Measurements from ENCODE around the gene RSPH10B.
"Not testable (repeated sequence)": the region's sequence is repeated elsewhere in the genome, so short reads cannot be mapped to it uniquely, and the experiment has no call there.

RSPH10B gene

DNA sequence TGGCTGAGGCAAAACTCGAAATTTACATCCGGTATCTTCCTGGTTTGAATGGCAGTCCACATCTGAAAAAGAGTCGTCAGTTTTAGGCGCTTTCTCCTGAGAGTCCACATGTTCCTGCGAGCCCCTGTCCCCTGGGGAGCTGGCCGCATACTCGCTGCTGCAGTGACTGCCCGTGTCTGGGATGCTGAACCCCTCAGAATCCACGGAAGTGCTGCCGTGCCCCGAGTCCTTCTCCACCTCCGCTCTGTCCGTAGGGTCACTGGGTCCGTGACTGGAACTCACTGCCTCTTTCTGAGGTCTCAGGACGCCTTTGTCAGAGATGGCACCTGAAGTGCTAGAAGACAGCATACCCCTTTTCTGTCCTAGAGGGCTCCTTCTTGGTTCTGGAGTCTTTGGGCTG is 16.6 kb upstream of the RSPH10B start:
- no CpG with 5 or more reads among the region's 15 CpGs for WGBS (ENCODE audit: extremely low coverage, insufficient coverage, low lambda C conversion rate)

DNA sequence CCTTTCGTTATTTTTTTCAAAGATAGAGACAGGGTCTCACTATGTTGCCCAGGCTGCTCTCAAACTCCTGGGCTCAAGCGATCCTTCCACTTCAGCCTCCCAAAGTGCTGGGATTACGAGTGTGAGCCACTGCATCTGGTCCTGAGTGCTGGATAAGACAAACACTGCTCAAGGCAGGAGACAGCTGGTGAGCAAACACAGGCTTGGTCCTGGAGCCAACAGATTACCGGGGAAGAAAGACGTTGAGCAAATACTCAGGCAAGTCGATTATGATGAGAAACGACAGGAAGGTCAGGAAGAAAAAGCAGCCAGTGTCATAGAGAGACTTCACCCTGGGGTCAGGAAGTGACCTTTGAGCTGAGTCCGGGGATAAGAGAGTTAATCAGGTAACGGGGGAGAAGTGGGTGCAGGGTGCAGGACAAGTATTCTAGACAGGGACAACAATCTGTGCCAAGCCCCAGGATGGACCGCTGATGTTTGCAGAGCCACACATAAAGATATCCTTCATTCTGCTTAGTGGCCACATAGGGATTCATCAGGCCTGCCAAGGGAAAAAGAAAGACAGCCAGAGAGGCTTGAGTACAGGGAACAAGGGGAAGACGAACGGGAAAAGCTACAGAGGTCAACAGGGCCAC is 9.3 kb upstream of the RSPH10B start:
- not testable (repeated sequence) for H3K4ac ChIP-seq (ENCODE audit: low read depth, low read length); DNase-seq; H2AK5ac ChIP-seq (ENCODE audit: low read length); H3K18ac ChIP-seq (ENCODE audit: low read length); H2BK5ac ChIP-seq (ENCODE audit: low read length); H2BK120ac ChIP-seq (ENCODE audit: low read depth, low read length); H3K36me3 ChIP-seq (ENCODE audit: control insufficient read depth, insufficient read depth, low read length); H3K56ac ChIP-seq (ENCODE audit: low read length); H3K4me1 ChIP-seq (ENCODE audit: control insufficient read depth, low read depth, low read length); H3K79me1 ChIP-seq (ENCODE audit: low read length); H3K4me3 ChIP-seq (ENCODE audit: low read length); H3K27ac ChIP-seq (ENCODE audit: low read depth, low read length); H3K9ac ChIP-seq (ENCODE audit: low read length); H4K5ac ChIP-seq (ENCODE audit: low read length); H2BK15ac ChIP-seq (replicated peaks; ENCODE audit: low read depth); H3K4me2 ChIP-seq (ENCODE audit: low read length); H4K8ac ChIP-seq (ENCODE audit: low read depth, low read length); H3K79me2 ChIP-seq (ENCODE audit: control insufficient read depth, insufficient read depth, low read length); H3K27me3 ChIP-seq (ENCODE audit: insufficient read depth, low read length, poor library complexity); H3K23ac ChIP-seq (ENCODE audit: low read length)
- WGBS (ENCODE audit: extremely low coverage, insufficient coverage, low lambda C conversion rate): no CpG with 5 or more reads among the region's 12 CpGs

More for the DNA sequence above, 16.6 kb upstream of the RSPH10B start:
- not testable (repeated sequence) for H3K9ac ChIP-seq (ENCODE audit: low read length); H2BK5ac ChIP-seq (ENCODE audit: low read length); H4K8ac ChIP-seq (ENCODE audit: low read depth, low read length); H3K4me1 ChIP-seq (ENCODE audit: control insufficient read depth, low read depth, low read length); H3K23ac ChIP-seq (ENCODE audit: low read length); H3K27ac ChIP-seq (ENCODE audit: low read depth, low read length); H3K18ac ChIP-seq (ENCODE audit: low read length); H3K79me1 ChIP-seq (ENCODE audit: low read length); H3K56ac ChIP-seq (ENCODE audit: low read length); H3K4me2 ChIP-seq (ENCODE audit: low read length); H4K5ac ChIP-seq (ENCODE audit: low read length); H2AK5ac ChIP-seq (ENCODE audit: low read length); H3K27me3 ChIP-seq (ENCODE audit: insufficient read depth, low read length, poor library complexity); H3K36me3 ChIP-seq (ENCODE audit: control insufficient read depth, insufficient read depth, low read length); H3K4me3 ChIP-seq (ENCODE audit: low read length); DNase-seq; H2BK15ac ChIP-seq (replicated peaks; ENCODE audit: low read depth); H2BK120ac ChIP-seq (ENCODE audit: low read depth, low read length); H3K79me2 ChIP-seq (ENCODE audit: control insufficient read depth, insufficient read depth, low read length); H3K4ac ChIP-seq (ENCODE audit: low read depth, low read length)

DNA sequence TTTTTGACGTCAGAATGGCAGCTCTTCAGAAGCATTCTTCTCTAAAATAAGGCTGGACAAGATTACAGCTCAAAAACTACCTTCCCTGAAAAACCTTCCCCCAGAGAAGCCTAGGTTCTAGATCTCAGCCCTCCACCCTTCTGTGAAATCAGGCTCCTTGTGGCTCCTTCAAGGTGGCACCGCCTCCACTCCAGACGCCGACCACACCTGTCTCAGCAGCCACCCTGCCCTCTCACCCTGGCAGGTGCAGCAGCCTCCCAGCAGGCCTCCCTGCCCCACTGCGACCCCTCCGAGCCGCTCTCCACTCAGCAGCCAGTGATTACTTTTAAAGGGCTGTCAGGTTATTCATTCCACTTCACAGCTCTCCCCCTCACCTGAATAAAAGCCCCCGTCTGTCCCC is 3.1 kb upstream of the RSPH10B start:
- not testable (repeated sequence) for H3K4ac ChIP-seq (ENCODE audit: low read depth, low read length); H3K4me1 ChIP-seq (ENCODE audit: control insufficient read depth, low read depth, low read length); H3K79me2 ChIP-seq (ENCODE audit: control insufficient read depth, insufficient read depth, low read length); DNase-seq; H2AK5ac ChIP-seq (ENCODE audit: low read length); H4K5ac ChIP-seq (ENCODE audit: low read length); H3K56ac ChIP-seq (ENCODE audit: low read length); H3K23ac ChIP-seq (ENCODE audit: low read length); H3K4me2 ChIP-seq (ENCODE audit: low read length); H2BK5ac ChIP-seq (ENCODE audit: low read length); H2BK15ac ChIP-seq (replicated peaks; ENCODE audit: low read depth); H3K79me1 ChIP-seq (ENCODE audit: low read length); H3K9ac ChIP-seq (ENCODE audit: low read length); H3K4me3 ChIP-seq (ENCODE audit: low read length); H3K27me3 ChIP-seq (ENCODE audit: insufficient read depth, low read length, poor library complexity); H4K8ac ChIP-seq (ENCODE audit: low read depth, low read length); H2BK120ac ChIP-seq (ENCODE audit: low read depth, low read length); H3K36me3 ChIP-seq (ENCODE audit: control insufficient read depth, insufficient read depth, low read length); H3K27ac ChIP-seq (ENCODE audit: low read depth, low read length); H3K18ac ChIP-seq (ENCODE audit: low read length)
- WGBS (ENCODE audit: extremely low coverage, insufficient coverage, low lambda C conversion rate): no CpG with 5 or more reads among the region's 8 CpGs

DNA sequence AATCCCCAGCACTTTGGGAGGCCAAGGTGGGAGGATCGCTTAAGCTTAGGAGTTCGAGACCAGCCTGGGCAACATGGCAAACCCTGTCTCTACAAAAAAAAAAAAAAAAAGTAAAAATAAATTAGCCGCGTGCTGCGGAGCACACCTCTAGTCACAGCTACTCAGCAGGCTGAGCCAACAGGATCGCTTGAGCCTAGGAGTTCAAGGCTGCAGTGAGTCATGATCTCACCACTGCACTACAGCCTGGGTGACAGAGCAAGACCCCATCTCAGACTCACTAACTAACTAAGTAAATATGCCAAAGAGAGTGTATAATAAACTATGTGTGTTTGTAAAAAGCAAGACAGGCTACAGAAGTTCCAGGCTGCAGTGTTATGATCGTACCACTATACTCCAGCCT is 6.7 kb downstream of the RSPH10B start:
- H3K56ac ChIP-seq (ENCODE audit: low read length); H2BK120ac ChIP-seq (ENCODE audit: low read depth, low read length); H3K79me1 ChIP-seq (ENCODE audit: low read length); H3K18ac ChIP-seq (ENCODE audit: low read length); H3K4me1 ChIP-seq (ENCODE audit: control insufficient read depth, low read depth, low read length); H4K8ac ChIP-seq (ENCODE audit: low read depth, low read length); H2BK5ac ChIP-seq (ENCODE audit: low read length); H3K79me2 ChIP-seq (ENCODE audit: control insufficient read depth, insufficient read depth, low read length); H3K9ac ChIP-seq (ENCODE audit: low read length); H3K4me3 ChIP-seq (ENCODE audit: low read length); H4K5ac ChIP-seq (ENCODE audit: low read length); H3K4me2 ChIP-seq (ENCODE audit: low read length); H3K27ac ChIP-seq (ENCODE audit: low read depth, low read length); H3K36me3 ChIP-seq (ENCODE audit: control insufficient read depth, insufficient read depth, low read length); H2AK5ac ChIP-seq (ENCODE audit: low read length); H2BK15ac ChIP-seq (replicated peaks; ENCODE audit: low read depth); H3K27me3 ChIP-seq (ENCODE audit: insufficient read depth, low read length, poor library complexity); DNase-seq; H3K4ac ChIP-seq (ENCODE audit: low read depth, low read length); H3K23ac ChIP-seq (ENCODE audit: low read length): not testable (repeated sequence)
- WGBS (ENCODE audit: extremely low coverage, insufficient coverage, low lambda C conversion rate): no CpG with 5 or more reads among the region's 7 CpGs

DNA sequence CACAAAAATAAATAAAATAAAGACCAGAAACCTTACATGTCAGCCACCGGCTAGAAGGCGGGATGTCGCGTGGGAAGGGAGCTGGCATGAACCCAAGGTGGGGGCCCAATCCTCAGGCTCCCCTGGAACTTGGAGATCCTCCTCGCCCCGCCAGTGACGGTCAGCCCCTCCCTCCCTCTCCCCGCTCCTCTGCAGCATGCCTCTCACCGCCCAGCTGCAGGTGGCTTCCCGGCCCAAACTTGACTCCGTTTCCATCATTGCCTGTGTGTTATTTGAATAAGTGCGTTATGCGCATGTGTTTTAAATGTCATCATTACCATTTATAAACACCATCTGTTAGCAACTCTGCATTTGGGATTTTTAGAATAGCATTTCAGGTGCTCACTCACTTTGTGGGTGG is 7.3 kb downstream of the RSPH10B start:
- H3K18ac ChIP-seq (ENCODE audit: low read length); H4K8ac ChIP-seq (ENCODE audit: low read depth, low read length); H3K23ac ChIP-seq (ENCODE audit: low read length); H3K79me1 ChIP-seq (ENCODE audit: low read length); H3K79me2 ChIP-seq (ENCODE audit: control insufficient read depth, insufficient read depth, low read length); H3K27ac ChIP-seq (ENCODE audit: low read depth, low read length); H3K4me3 ChIP-seq (ENCODE audit: low read length); H3K4me2 ChIP-seq (ENCODE audit: low read length); H3K56ac ChIP-seq (ENCODE audit: low read length); H2BK120ac ChIP-seq (ENCODE audit: low read depth, low read length); H2BK5ac ChIP-seq (ENCODE audit: low read length); H3K36me3 ChIP-seq (ENCODE audit: control insufficient read depth, insufficient read depth, low read length); H3K4ac ChIP-seq (ENCODE audit: low read depth, low read length); H2AK5ac ChIP-seq (ENCODE audit: low read length); H2BK15ac ChIP-seq (replicated peaks; ENCODE audit: low read depth); H3K4me1 ChIP-seq (ENCODE audit: control insufficient read depth, low read depth, low read length); H4K5ac ChIP-seq (ENCODE audit: low read length); H3K9ac ChIP-seq (ENCODE audit: low read length); H3K27me3 ChIP-seq (ENCODE audit: insufficient read depth, low read length, poor library complexity); DNase-seq: not testable (repeated sequence)
- whole genome bisulfite sequencing (ENCODE audit: extremely low coverage, insufficient coverage, low lambda C conversion rate): no CpG with 5 or more reads among the region's 13 CpGs

DNA sequence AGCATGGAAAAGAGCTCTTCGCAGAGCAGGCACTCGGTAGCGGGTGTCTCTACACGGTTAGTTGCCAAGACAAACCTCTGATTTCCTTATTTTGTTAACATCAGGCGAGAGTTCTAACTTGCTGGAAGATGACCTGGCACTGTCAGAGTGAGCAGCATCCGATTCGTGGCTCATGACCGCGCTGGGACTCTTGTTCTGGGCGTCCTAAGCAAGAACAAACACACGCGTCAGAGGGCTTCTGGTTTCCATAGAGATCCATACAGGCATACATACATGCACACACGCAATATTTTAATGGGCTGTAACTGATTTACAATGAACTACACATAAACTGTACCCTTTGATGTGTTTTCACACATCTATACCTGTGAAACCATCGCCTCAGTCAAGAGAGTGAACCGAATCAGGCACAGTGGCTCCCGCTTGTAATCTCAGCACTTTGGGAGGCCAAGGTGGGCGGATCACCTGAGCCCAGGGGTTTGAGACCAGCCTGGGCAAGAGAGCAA is 35.5 kb downstream of the RSPH10B start:
- H3K9ac ChIP-seq (ENCODE audit: low read length); H4K5ac ChIP-seq (ENCODE audit: low read length); H3K4me3 ChIP-seq (ENCODE audit: low read length); H3K4me2 ChIP-seq (ENCODE audit: low read length); H2AK5ac ChIP-seq (ENCODE audit: low read length); H3K27me3 ChIP-seq (ENCODE audit: insufficient read depth, low read length, poor library complexity); H3K23ac ChIP-seq (ENCODE audit: low read length); H3K4ac ChIP-seq (ENCODE audit: low read depth, low read length); H3K79me2 ChIP-seq (ENCODE audit: control insufficient read depth, insufficient read depth, low read length); H3K18ac ChIP-seq (ENCODE audit: low read length); H2BK15ac ChIP-seq (replicated peaks; ENCODE audit: low read depth); H3K4me1 ChIP-seq (ENCODE audit: control insufficient read depth, low read depth, low read length); H3K56ac ChIP-seq (ENCODE audit: low read length); H2BK120ac ChIP-seq (ENCODE audit: low read depth, low read length); H2BK5ac ChIP-seq (ENCODE audit: low read length); H3K79me1 ChIP-seq (ENCODE audit: low read length); H3K36me3 ChIP-seq (ENCODE audit: control insufficient read depth, insufficient read depth, low read length); H4K8ac ChIP-seq (ENCODE audit: low read depth, low read length); H3K27ac ChIP-seq (ENCODE audit: low read depth, low read length); DNase-seq: not testable (repeated sequence)
- no CpG with 5 or more reads among the region's 17 CpGs for WGBS (ENCODE audit: extremely low coverage, insufficient coverage, low lambda C conversion rate)

Measured in mesendoderm (in vitro differentiated cells).